D721Med (cell line): Measurements from ENCODE around the gene COX8A.
A peak's percentile ranks its signal among the peaks of the same experiment; 100 is the strongest.

ENCODE experiments used
- DNase-seq: peaks from one replicate; pipeline ENCODE4 v3.0.0; 2011; ENCODE audit warnings: low spot score; ENCODE audit not compliant: insufficient read length
- FAIRE-seq: peaks from 2 replicates; lab custom pipeline; 2011; peaks lifted over from hg19 to GRCh38; lab: Jason Lieb, UNC
- CTCF ChIP-seq: IDR thresholded peaks from 2 replicates; pipeline ENCODE4 v1.5.1; 2012; ENCODE audit warnings: mild to moderate bottlenecking, control low read depth; ENCODE audit not compliant: insufficient read depth; ENCODE audit errors: missing control alignments

Gene COX8A

GRCh38 chr11:63974259-63975143 lies at the start of gene COX8A:
COX8A (plus strand) TSS chr11:63974620; CDS start chr11:63974681, 61 bp downstream.
- FAIRE-seq (peak; percentile 70), DNase-seq (peak; percentile 88)
- no peak for TF ChIP-seq CTCF

- FAIRE-seq, result no peak
- DNase-seq, result no peak
- TF ChIP-seq CTCF, result no peak
These were observed 44.8 kb upstream of the COX8A start for GRCh38 chr11:63929616-63930015.

GRCh38 chr11:63931045-63931444 lies 43.4 kb upstream of the COX8A start:
- TF ChIP-seq CTCF, result no peak
- no peak for DNase-seq
- FAIRE-seq, result no peak

- DNase-seq (no peak), FAIRE-seq (no peak)
- TF ChIP-seq CTCF, result no peak
These were observed 42.5 kb upstream of the COX8A start for GRCh38 chr11:63931876-63932275.

- DNase-seq, result no peak
- no peak for TF ChIP-seq CTCF
- no peak for FAIRE-seq
These were observed 41.0 kb upstream of the COX8A start for GRCh38 chr11:63933459-63933858.

GRCh38 chr11:63937713-63938478 lies 36.5 kb upstream of the COX8A start:
- FAIRE-seq, result no peak
- TF ChIP-seq CTCF, result no peak
- DNase-seq, result no peak
